ENCODE results near the gene EXOSC2. TPM values are rescaled to one million over a fixed set of nuclear protein-coding genes. Genes with fewer than 3 reads are reported as not detected.

EXOSC2 gene
- total RNA-seq, 1 donor from 2014 or later, result 15.6 TPM

GRCh38 chr9:130662099-130662969, 31.2 kb upstream of the EXOSC2 start:
- TF ChIP-seq CTCF (IDR thresholded peaks at IDR 0.05), result no peak
- Mint-ChIP-seq H3K36me3 (ENCODE audit: low read depth) (peaks cover 3% of the 10 kb centered on the region), H3K27ac (ENCODE audit: unreplicated experiment) (no peak overlapping the region), H3K4me3 (ENCODE audit: unreplicated experiment) (no peak overlapping the region), H3K4me1 (ENCODE audit: low read depth) (peaks cover 20% of the 10 kb centered on the region), H3K9me3 (ENCODE audit: low read depth) (no peaks in the 10 kb centered on the region), H3K27me3 (ENCODE audit: low read depth) (peaks cover 59% of the 10 kb centered on the region)
- no peak for DNase-seq (ENCODE audit: low spot score)

- H3K4me1 Mint-ChIP-seq (ENCODE audit: low read depth), result peaks cover 20% of the 10 kb centered on the region
- H3K27me3 Mint-ChIP-seq (ENCODE audit: low read depth), result peaks cover 60% of the 10 kb centered on the region
- DNase-seq (ENCODE audit: low spot score), result no peak
- peaks cover 3% of the 10 kb centered on the region for H3K36me3 Mint-ChIP-seq (ENCODE audit: low read depth)
- H3K27ac Mint-ChIP-seq (ENCODE audit: unreplicated experiment), result no peak overlapping the region
- no peaks in the 10 kb centered on the region for H3K9me3 Mint-ChIP-seq (ENCODE audit: low read depth)
- no peak for TF ChIP-seq CTCF (IDR thresholded peaks at IDR 0.05)
- peak overlapping the region; percentile 28 for H3K4me3 Mint-ChIP-seq (ENCODE audit: unreplicated experiment)
These were observed 30.7 kb upstream of the EXOSC2 start for GRCh38 chr9:130662970-130663257.

- Mint-ChIP-seq H3K27me3 (ENCODE audit: low read depth) (peaks cover 60% of the 10 kb centered on the region), H3K4me1 (ENCODE audit: low read depth) (peaks cover 20% of the 10 kb centered on the region), H3K27ac (ENCODE audit: unreplicated experiment) (no peak overlapping the region), H3K4me3 (ENCODE audit: unreplicated experiment) (no peak overlapping the region), H3K9me3 (ENCODE audit: low read depth) (no peaks in the 10 kb centered on the region), H3K36me3 (ENCODE audit: low read depth) (peaks cover 3% of the 10 kb centered on the region)
- no peak for TF ChIP-seq CTCF (IDR thresholded peaks at IDR 0.05)
- no peak for DNase-seq (ENCODE audit: low spot score)
These were observed 30.2 kb upstream of the EXOSC2 start for GRCh38 chr9:130663258-130663976.

- no peak for DNase-seq (ENCODE audit: low spot score)
- H3K9me3 Mint-ChIP-seq (ENCODE audit: low read depth), result no peaks in the 10 kb centered on the region
- peaks cover 56% of the 10 kb centered on the region for H3K27me3 Mint-ChIP-seq (ENCODE audit: low read depth)
- peaks cover 20% of the 10 kb centered on the region for H3K4me1 Mint-ChIP-seq (ENCODE audit: low read depth)
- no peak for TF ChIP-seq CTCF (IDR thresholded peaks at IDR 0.05)
- peaks cover 2% of the 10 kb centered on the region for H3K36me3 Mint-ChIP-seq (ENCODE audit: low read depth)
- H3K4me3 Mint-ChIP-seq (ENCODE audit: unreplicated experiment), result no peak overlapping the region
- no peak overlapping the region for H3K27ac Mint-ChIP-seq (ENCODE audit: unreplicated experiment)
These were observed 29.7 kb upstream of the EXOSC2 start for GRCh38 chr9:130663977-130664250.

- Mint-ChIP-seq H3K36me3 (ENCODE audit: low read depth) (peaks cover 2% of the 10 kb centered on the region), H3K4me1 (ENCODE audit: low read depth) (peaks cover 20% of the 10 kb centered on the region), H3K27ac (ENCODE audit: unreplicated experiment) (no peak within 1 kb of the TSS), H3K4me3 (ENCODE audit: unreplicated experiment) (no peak within 1 kb of the TSS), H3K27me3 (ENCODE audit: low read depth) (peaks cover 54% of the 10 kb centered on the region), H3K9me3 (ENCODE audit: low read depth) (no peaks in the 10 kb centered on the region)
- TF ChIP-seq CTCF (IDR thresholded peaks at IDR 0.05), result no peak
- no peak for DNase-seq (ENCODE audit: low spot score)
These were observed 29.1 kb upstream of the EXOSC2 start, which contains the start of gene PRDM12 for GRCh38 chr9:130664251-130665028. PRDM12 (plus strand) TSS chr9:130664594; CDS start chr9:130664654, 60 bp downstream.
